HepG2 (cell line): ENCODE measurements around the gene TSPYL1. TPM values are rescaled to one million over a fixed set of nuclear protein-coding genes. Genes with fewer than 3 reads are reported as not detected.
A peak's percentile ranks its signal among the peaks of the same experiment; 100 is the strongest.

Experiments used
- FLYWCH1 ChIP-seq: sonication (generic); formaldehyde crosslinking; IDR thresholded peaks from 2 replicates; pipeline ENCODE4 v1.8.1; 2023; ENCODE audit warnings: mild to moderate bottlenecking, missing genetic modification reagents
- GLMP ChIP-seq: sonication (generic); formaldehyde crosslinking; IDR thresholded peaks from 2 replicates; pipeline ENCODE4 v1.9.0; 2021; ENCODE audit warnings: missing genetic modification reagents, mild to moderate bottlenecking, borderline replicate concordance
- GMEB1 ChIP-seq: sonication (generic); formaldehyde crosslinking; IDR thresholded peaks from 2 replicates; pipeline ENCODE4 v1.5.1; 2020; ENCODE audit warnings: missing genetic modification reagents, mild to moderate bottlenecking, borderline replicate concordance
- GMEB2 ChIP-seq: IDR thresholded peaks from 2 replicates; pipeline ENCODE4 v1.6.1; 2016; ENCODE audit warnings: missing biosample characterization, missing genetic modification reagents, low read depth
- IKZF4 ChIP-seq: sonication (generic); formaldehyde crosslinking; IDR thresholded peaks from 2 replicates; pipeline ENCODE4 v1.5.1; 2020; ENCODE audit warnings: borderline replicate concordance, mild to moderate bottlenecking, low read depth, missing genetic modification reagents; ENCODE audit errors: not compliant biosample characterization
- MTF2 ChIP-seq: sonication (generic); formaldehyde crosslinking; IDR thresholded peaks from 2 replicates; pipeline ENCODE4 v1.5.0; 2020; ENCODE audit warnings: missing genetic modification reagents, borderline replicate concordance
- PHF20 ChIP-seq: sonication (generic); formaldehyde crosslinking; IDR thresholded peaks from 2 replicates; pipeline ENCODE4 v1.5.0; 2020; ENCODE audit warnings: mild to moderate bottlenecking, missing genetic modification reagents
- RAD21 ChIP-seq: fragments of 450-650 bp; formaldehyde crosslinking; IDR thresholded peaks from 2 replicates; pipeline ENCODE4 v1.5.0; 2020; ENCODE audit warnings: mild to moderate bottlenecking
- RCOR2 ChIP-seq: IDR thresholded peaks from 2 replicates; pipeline ENCODE4 v1.6.1; 2016; ENCODE audit warnings: missing biosample characterization, missing genetic modification reagents
- SKI ChIP-seq: fragments of 450-650 bp; IDR thresholded peaks from one replicate; pipeline ENCODE4 v1.6.1; 2018; ENCODE audit warnings: mild to moderate bottlenecking; ENCODE audit not compliant: partially characterized antibody
- SMAD9 ChIP-seq: sonication (generic); formaldehyde crosslinking; IDR thresholded peaks from 2 replicates; pipeline ENCODE4 v1.5.1; 2020; ENCODE audit warnings: mild to moderate bottlenecking, missing genetic modification reagents
- THYN1 ChIP-seq: sonication (generic); formaldehyde crosslinking; IDR thresholded peaks from 2 replicates; pipeline ENCODE4 v1.8.1; 2023; ENCODE audit warnings: low read depth, mild to moderate bottlenecking, moderate library complexity, missing genetic modification reagents, borderline replicate concordance
- ZBTB1 ChIP-seq: sonication (generic); formaldehyde crosslinking; IDR thresholded peaks from 2 replicates; pipeline ENCODE4 v1.4.0; 2020; ENCODE audit warnings: missing genetic modification reagents, borderline replicate concordance
- ZBTB34 ChIP-seq: sonication (generic); formaldehyde crosslinking; IDR thresholded peaks from 2 replicates; pipeline ENCODE4 v1.8.0; 2022; ENCODE audit warnings: mild to moderate bottlenecking, missing genetic modification reagents
- ZFX ChIP-seq: sonication (generic); formaldehyde crosslinking; IDR thresholded peaks from 2 replicates; pipeline ENCODE4 v1.4.0; 2020; ENCODE audit warnings: mild to moderate bottlenecking, low read depth, missing genetic modification reagents, moderate library complexity
- ZMAT5 ChIP-seq: sonication (generic); formaldehyde crosslinking; IDR thresholded peaks from 2 replicates; pipeline ENCODE4 v1.5.0; 2020; ENCODE audit warnings: mild to moderate bottlenecking, low read depth, missing genetic modification reagents, borderline replicate concordance
- ZNF746 ChIP-seq: sonication (generic); formaldehyde crosslinking; IDR thresholded peaks from 2 replicates; pipeline ENCODE4 v1.8.0; 2022; ENCODE audit warnings: mild to moderate bottlenecking, missing genetic modification reagents
- polyA plus RNA-seq, 8 experiments: library from polyadenylated mRNA; depleted of rRNA in 3 of 8; stranded (reverse) in 7 of 8; unstranded in 1 of 8; fragments of >200 nt; fragmentation: Illumina TruSeq in 4 of 8; extraction: Trizol in 4 of 8; gene quantifications; 2 replicates each; pipeline versions ENCODE4 v1.2.1 to v1.2.3, GENCODE V29; 2011 to 2016; ENCODE audit warnings: low read depth in 4 of 8, missing spikeins in 1 of 8, mixed read lengths in 1 of 8; ENCODE audit not compliant: insufficient read depth in 1 of 8
- total RNA-seq, 5 experiments: library from RNA; depleted of rRNA; stranded (reverse); fragments of >200 nt; fragmentation: Illumina TruSeq; extraction: Trizol; gene quantifications; 2 replicates each; pipeline ENCODE4 v1.2.3, GENCODE V29; 2016; ENCODE audit warnings: low read depth in 1 of 5
- TF ChIP-seq, protein P1 (sequence below): sonication (generic); formaldehyde crosslinking; IDR thresholded peaks from 2 replicates; pipeline ENCODE4 v1.5.0; 2020; ENCODE audit warnings: missing genetic modification reagents
- TF ChIP-seq, protein P2 (sequence below): sonication (generic); formaldehyde crosslinking; IDR thresholded peaks from 2 replicates; pipeline ENCODE4 v1.8.0; 2022; ENCODE audit warnings: missing genetic modification reagents, mild to moderate bottlenecking, inconsistent platforms, borderline replicate concordance

Gene TSPYL1
- total and polyA plus RNA-seq, 2 of the 13 experiments (the other 11 are each of a cell fraction or from before 2014, with no cell fraction given), result 28.3 to 93.0 TPM

DNA sequence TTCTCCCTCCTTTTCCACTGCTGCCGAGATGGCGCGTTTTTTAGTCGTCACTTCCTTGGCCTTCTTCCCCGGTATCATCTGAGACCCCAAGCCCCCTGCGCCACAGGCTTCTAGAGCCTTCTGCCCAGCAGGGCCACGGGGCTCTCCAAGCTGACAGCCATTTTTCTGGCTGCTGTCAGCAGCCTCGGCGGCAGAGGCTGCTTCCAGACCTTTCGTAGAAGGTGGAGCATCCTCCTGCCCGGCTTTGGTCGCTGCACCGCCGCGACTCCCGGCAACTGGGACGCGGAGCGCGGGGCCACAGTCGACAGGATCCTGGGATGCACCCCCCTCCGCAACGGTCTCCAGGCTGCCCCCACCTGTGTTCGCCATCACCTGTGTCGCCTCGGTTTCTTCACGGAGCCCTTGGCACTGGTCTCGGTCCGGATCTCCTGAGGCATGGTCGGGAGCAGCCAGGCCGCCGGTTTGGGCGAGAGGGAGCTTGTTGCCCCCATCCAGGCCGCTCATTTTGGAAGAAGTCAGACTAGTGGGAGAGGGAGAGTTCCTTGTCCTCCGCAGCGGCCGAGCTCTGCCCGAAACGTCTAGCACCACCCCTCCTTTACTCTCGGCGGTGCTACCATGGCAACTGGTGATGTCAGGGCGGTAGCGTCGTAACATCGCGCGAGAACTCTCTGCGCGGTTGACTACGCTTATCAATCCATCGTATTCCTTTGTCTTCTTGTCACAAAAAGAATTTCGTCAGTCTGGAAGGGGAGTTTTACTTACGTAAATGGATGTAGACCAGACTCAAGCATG lies 26.0 kb downstream of the TSPYL1 start, which contains the start of gene TSPYL4 (continued):
- TF ChIP-seq GLMP (no peak), SMAD9 (CRISPR knock-in tag) (peak; percentile 78; the same call in 1 of the 2 replicates), ZFX (CRISPR knock-in tag) (peak; percentile 74), THYN1 (CRISPR knock-in tag) (no peak), FLYWCH1 (CRISPR knock-in tag) (no peak), IKZF4 (CRISPR knock-in tag) (peak; percentile 88), RAD21 (CRISPR knock-in tag) (no peak), GMEB1 (CRISPR knock-in tag) (peak; percentile 72; the same call in 1 of the 2 replicates), SKI (peak; percentile 55), GMEB2 (no peak), ZNF746 (CRISPR knock-in tag) (no peak), RCOR2 (CRISPR knock-in tag) (peak; percentile 35; the same call in 1 of the 2 replicates), ZMAT5 (CRISPR knock-in tag) (no peak), PHF20 (peak; percentile 75), ZBTB34 (CRISPR knock-in tag) (peak; percentile 19; the same call in 1 of the 2 replicates), MTF2 (0 out of 2 replicates have a peak, but pooled peaks have one; percentile 37), ZBTB1 (no peak)
- TF ChIP-seq, protein P1, sequence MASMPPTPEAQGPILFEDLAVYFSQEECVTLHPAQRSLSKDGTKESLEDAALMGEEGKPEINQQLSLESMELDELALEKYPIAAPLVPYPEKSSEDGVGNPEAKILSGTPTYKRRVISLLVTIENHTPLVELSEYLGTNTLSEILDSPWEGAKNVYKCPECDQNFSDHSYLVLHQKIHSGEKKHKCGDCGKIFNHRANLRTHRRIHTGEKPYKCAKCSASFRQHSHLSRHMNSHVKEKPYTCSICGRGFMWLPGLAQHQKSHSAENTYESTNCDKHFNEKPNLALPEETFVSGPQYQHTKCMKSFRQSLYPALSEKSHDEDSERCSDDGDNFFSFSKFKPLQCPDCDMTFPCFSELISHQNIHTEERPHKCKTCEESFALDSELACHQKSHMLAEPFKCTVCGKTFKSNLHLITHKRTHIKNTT, result no peak
- TF ChIP-seq, protein P2, sequence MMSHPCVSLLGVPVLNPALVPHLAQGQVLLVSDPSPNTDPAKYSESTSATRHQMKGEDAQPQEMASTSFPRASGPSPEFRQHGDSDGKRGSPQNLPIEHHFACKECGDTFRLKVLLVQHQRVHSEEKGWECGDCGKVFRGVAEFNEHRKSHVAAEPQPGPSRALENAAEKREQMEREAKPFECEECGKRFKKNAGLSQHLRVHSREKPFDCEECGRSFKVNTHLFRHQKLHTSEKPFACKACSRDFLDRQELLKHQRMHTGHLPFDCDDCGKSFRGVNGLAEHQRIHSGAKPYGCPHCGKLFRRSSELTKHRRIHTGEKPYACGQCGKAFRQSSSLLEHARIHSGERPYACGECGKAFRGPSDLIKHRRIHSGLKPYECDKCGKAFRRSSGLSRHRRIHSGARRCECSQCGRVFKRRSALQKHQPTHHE, result peak; percentile 73; the same call in 1 of the 2 replicates
